SK-N-SH (cell line): ENCODE data around the gene MAN1B1. TPM values are rescaled to one million over a fixed set of nuclear protein-coding genes. Genes with fewer than 3 reads are reported as not detected.
"Not testable (repeated sequence)": the region's sequence is repeated elsewhere in the genome, so short reads cannot be mapped to it uniquely, and the experiment has no call there.

Source experiments
- CTCF ChIA-PET: fragments of 300-600, 350-600 bp; formaldehyde crosslinking; extraction: SDS; loops from one replicate; lab custom pipeline; 2021; lab: Yijun Ruan, JAX
- POLR2A ChIA-PET: fragments of 350-600 bp; sonication (Branson Sonifier 250); formaldehyde crosslinking; extraction: SDS; loops from one replicate; lab custom pipeline; 2020; ENCODE audit warnings: antibody characterized with exemption, inconsistent platforms; lab: Yijun Ruan, JAX
- DNase-seq: peaks from one replicate; pipeline ENCODE4 v3.0.0; 2012
- H2AFZ ChIP-seq: fragments of 200-600 bp; sonication (generic); 2 replicates; pipeline ENCODE4 v1.8.1; 2016; ENCODE audit warnings: antibody characterized with exemption, mild to moderate bottlenecking, low read depth
- H3F3A ChIP-seq: fragments of 200-600 bp; sonication (generic); replicated peaks from 2 replicates; pipeline ENCODE3; 2016; ENCODE audit warnings: antibody characterized with exemption, mild to moderate bottlenecking; ENCODE audit not compliant: insufficient read depth
- H3K27ac ChIP-seq, 2 experiments: fragments of 200-500 bp in 1 of 2; fragments of 200-600 bp in 1 of 2; sonication (Bioruptor generic) in 1 of 2; sonication (generic), shearing (Covaris generic) in 1 of 2; 2 replicates each; pipeline versions ENCODE4 v1.5.1 to v1.6.1; 2014 to 2016; ENCODE audit warnings: low read depth in 2 of 2, inconsistent platforms in 1 of 2, low read length in 1 of 2, mild to moderate bottlenecking in 1 of 2, mixed read lengths in 1 of 2
- H3K27me3 ChIP-seq: fragments of 200-600 bp; sonication (generic), shearing (Covaris generic); 2 replicates; pipeline ENCODE4 v1.6.1; 2016; ENCODE audit warnings: mixed run types; ENCODE audit not compliant: insufficient read depth
- H3K36me3 ChIP-seq, 2 experiments: fragments of 200-500 bp in 1 of 2; fragments of 200-600 bp in 1 of 2; sonication (Bioruptor generic) in 1 of 2; sonication (generic) in 1 of 2; replicated peaks in 1 of 2; 2 replicates each; pipeline versions ENCODE3 to v1.5.1; 2014 to 2016; ENCODE audit warnings: low read length in 1 of 2, mild to moderate bottlenecking in 1 of 2; ENCODE audit not compliant: insufficient read depth in 2 of 2, control insufficient read depth in 1 of 2
- H3K4me1 ChIP-seq, 2 experiments: fragments of 200-500 bp in 1 of 2; fragments of 200-600 bp in 1 of 2; sonication (Bioruptor generic) in 1 of 2; sonication (generic), shearing (Covaris generic) in 1 of 2; 2 replicates each; pipeline versions ENCODE4 v1.5.1 to v1.6.1; 2014 to 2016; ENCODE audit warnings: low read depth in 1 of 2, low read length in 1 of 2, mixed run types in 1 of 2; ENCODE audit not compliant: insufficient read depth in 2 of 2, control insufficient read depth in 1 of 2
- H3K4me2 ChIP-seq: fragments of 200-600 bp; sonication (generic), shearing (Covaris generic); 2 replicates; pipeline ENCODE4 v1.6.1; 2017; ENCODE audit warnings: mixed run types
- H3K4me3 ChIP-seq, 2 experiments: fragments of 200-500 bp in 1 of 2; fragments of 200-600 bp in 1 of 2; sonication (Bioruptor generic) in 1 of 2; sonication (generic), shearing (Covaris generic) in 1 of 2; 2 replicates each; pipeline versions ENCODE4 v1.5.1 to v1.8.1; 2014 to 2016; ENCODE audit warnings: low read depth in 2 of 2, inconsistent platforms in 1 of 2, low read length in 1 of 2, mild to moderate bottlenecking in 1 of 2, mixed read lengths in 1 of 2, moderate library complexity in 1 of 2
- H3K79me2 ChIP-seq: fragments of 200-600 bp; sonication (generic); 2 replicates; pipeline ENCODE4 v1.8.1; 2017; ENCODE audit warnings: mild to moderate bottlenecking; ENCODE audit not compliant: insufficient read depth
- H3K9ac ChIP-seq: fragments of 200-600 bp; sonication (generic); 2 replicates; pipeline ENCODE4 v1.6.1; 2017; ENCODE audit warnings: mixed run types
- H3K9me2 ChIP-seq: fragments of 200-600 bp; sonication (generic); 2 replicates; pipeline ENCODE4 v1.6.1; 2017; ENCODE audit warnings: mixed run types
- H3K9me3 ChIP-seq: fragments of 200-600 bp; sonication (generic); 2 replicates; pipeline ENCODE4 v1.6.1; 2017; ENCODE audit warnings: mixed run types, mild to moderate bottlenecking, moderate library complexity
- H4K20me1 ChIP-seq: fragments of 200-600 bp; sonication (generic); 2 replicates; pipeline ENCODE4 v1.6.1; 2017; ENCODE audit warnings: mild to moderate bottlenecking, mixed run types; ENCODE audit not compliant: insufficient read depth
- WGBS: methylation state at CpG from one replicate; pipeline ENCODE4 v1.1.6; 2017; ENCODE audit warnings: low lambda C conversion rate; 5-methylcytosine and 5-hydroxymethylcytosine counted together
- polyA plus RNA-seq, 3 experiments: library from polyadenylated mRNA; depleted of rRNA; stranded (reverse); fragments of >200 nt; gene quantifications; 2 replicates each; pipeline ENCODE4 v1.2.3, GENCODE V29; 2012
- TF ChIP-seq, protein P1 (sequence below): IDR thresholded peaks from 2 replicates; pipeline ENCODE4 v1.6.1; 2012; ENCODE audit warnings: mild to moderate bottlenecking, low read depth, low read length, moderate library complexity

The MAN1B1 gene
- polyA plus RNA-seq, 1 of the 3 experiments (the other 2 are of a cell fraction): 57.8 TPM

GRCh38 chr9:137117269-137117731, 30.5 kb downstream of the MAN1B1 start (continued):
- TF ChIP-seq, protein P1, sequence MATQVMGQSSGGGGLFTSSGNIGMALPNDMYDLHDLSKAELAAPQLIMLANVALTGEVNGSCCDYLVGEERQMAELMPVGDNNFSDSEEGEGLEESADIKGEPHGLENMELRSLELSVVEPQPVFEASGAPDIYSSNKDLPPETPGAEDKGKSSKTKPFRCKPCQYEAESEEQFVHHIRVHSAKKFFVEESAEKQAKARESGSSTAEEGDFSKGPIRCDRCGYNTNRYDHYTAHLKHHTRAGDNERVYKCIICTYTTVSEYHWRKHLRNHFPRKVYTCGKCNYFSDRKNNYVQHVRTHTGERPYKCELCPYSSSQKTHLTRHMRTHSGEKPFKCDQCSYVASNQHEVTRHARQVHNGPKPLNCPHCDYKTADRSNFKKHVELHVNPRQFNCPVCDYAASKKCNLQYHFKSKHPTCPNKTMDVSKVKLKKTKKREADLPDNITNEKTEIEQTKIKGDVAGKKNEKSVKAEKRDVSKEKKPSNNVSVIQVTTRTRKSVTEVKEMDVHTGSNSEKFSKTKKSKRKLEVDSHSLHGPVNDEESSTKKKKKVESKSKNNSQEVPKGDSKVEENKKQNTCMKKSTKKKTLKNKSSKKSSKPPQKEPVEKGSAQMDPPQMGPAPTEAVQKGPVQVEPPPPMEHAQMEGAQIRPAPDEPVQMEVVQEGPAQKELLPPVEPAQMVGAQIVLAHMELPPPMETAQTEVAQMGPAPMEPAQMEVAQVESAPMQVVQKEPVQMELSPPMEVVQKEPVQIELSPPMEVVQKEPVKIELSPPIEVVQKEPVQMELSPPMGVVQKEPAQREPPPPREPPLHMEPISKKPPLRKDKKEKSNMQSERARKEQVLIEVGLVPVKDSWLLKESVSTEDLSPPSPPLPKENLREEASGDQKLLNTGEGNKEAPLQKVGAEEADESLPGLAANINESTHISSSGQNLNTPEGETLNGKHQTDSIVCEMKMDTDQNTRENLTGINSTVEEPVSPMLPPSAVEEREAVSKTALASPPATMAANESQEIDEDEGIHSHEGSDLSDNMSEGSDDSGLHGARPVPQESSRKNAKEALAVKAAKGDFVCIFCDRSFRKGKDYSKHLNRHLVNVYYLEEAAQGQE: no peak

DNA sequence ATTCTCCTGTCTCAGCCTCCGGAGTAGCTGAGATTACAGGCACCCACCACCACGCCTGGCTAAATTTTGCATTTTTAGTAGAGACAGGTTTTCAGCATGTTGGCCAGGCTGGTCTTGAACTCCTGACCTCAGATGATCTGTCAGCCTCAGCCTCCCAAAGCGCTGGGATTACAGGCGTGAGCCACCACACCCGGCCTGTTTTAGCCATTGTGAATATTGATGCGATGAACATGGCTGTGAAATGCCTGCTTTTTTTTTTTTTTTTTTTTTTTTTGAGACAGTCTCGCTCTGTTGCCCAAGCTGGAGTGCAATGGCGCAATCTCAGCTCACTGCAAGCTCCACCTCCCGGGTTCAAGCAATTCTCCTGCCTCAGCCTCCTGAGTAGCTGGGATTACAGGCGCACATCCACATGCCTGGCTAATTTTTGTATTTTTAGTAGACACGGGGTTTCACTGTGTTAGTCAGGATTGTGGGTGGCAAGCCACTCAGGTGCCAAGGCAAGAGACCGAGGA, 31.4 kb downstream of the MAN1B1 start:
- H3K27ac ChIP-seq, H3K9ac ChIP-seq, H4K20me1 ChIP-seq, H3K9me2 ChIP-seq, H3K9me3 ChIP-seq, H3K79me2 ChIP-seq, H3K36me3 ChIP-seq, H2AFZ ChIP-seq, H3K4me2 ChIP-seq, H3K27me3 ChIP-seq, H3F3A ChIP-seq, H3K4me3 ChIP-seq, DNase-seq: not testable (repeated sequence)
- POLR2A ChIA-PET: interaction anchor here (1.2 kb wide), 1 partner anchor 109 kb away, joined by 3 read pairs; the partner anchor contains the start of gene RNF224
- WGBS: 81% methylated on average over 11 of the region's 12 CpGs
- peaks cover 0 to 10% of the 10 kb centered on the region in 2 experiments; a peak in 1 of 4 replicates for H3K4me1 ChIP-seq
- CTCF ChIA-PET: interaction anchor here (1.0 to 4.9 kb wide), 7 partner anchors 53 to 125 kb away, joined by 3 to 40 read pairs (median 3); partner anchors contain the start of genes RNF224 and TMEM210

DNA sequence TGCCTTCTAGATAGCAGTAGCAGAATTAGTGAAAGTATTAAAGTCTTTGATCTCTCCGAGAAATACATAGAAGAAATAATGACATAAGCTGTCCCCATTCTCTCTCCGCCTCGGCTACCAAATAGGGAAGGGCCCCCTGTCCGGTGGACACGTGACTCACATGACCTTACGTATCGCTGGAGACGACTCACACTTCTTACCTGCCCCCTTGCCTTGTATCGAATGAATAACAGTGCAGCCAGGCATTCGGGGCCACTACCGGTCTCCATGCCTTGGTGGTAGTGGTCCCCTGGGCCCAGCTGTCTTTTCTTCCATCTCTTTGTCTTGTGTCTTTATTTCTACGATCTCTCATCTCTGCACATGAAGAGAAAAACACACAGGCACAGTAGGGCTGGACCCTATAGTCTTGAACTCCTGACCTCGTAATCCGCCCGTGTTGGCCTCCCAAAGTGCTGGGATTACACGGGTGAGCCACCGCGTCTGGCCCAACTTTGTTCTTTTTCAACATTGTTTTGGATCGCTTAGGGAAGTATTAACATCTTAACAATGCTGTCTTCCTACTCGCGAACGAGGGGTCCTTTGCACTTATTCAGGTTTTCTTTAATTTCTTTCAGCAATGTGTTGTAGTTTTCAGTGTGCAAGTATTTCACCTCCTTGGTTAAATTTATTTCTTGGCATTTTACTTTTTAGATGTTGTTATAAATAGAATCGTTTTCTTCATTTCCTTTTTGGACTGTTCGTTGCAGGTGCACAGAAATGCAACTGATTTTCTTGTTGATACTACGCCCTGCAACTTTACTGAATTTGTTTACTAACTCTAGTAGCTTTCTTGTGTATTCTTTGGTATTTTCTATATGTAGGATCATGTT, 35.4 kb downstream of the MAN1B1 start:
- H3K4me3 ChIP-seq, H4K20me1 ChIP-seq, H3K27ac ChIP-seq, POLR2A ChIA-PET, H3F3A ChIP-seq, H3K9me2 ChIP-seq, H3K27me3 ChIP-seq, H3K4me2 ChIP-seq, H3K9me3 ChIP-seq, H3K36me3 ChIP-seq, H3K4me1 ChIP-seq, DNase-seq, H2AFZ ChIP-seq, H3K9ac ChIP-seq: not testable (repeated sequence)
- WGBS: 85% methylated on average over 14 of the region's 25 CpGs
- peaks cover 32% of the 10 kb centered on the region for H3K79me2 ChIP-seq
- CTCF ChIA-PET: interaction anchor here (0.9 to 3.0 kb wide), 5 partner anchors 67 to 114 kb away, joined by 3 to 19 read pairs (median 5); partner anchors contain the start of genes ANAPC2, RNF224 and SSNA1

- not testable (repeated sequence) for H3K4me2 ChIP-seq, DNase-seq, H3K27ac ChIP-seq, H3K36me3 ChIP-seq, H3K9me3 ChIP-seq, H2AFZ ChIP-seq, H3K4me1 ChIP-seq, H3K9me2 ChIP-seq, H3F3A ChIP-seq, H3K27me3 ChIP-seq, H3K9ac ChIP-seq, H3K4me3 ChIP-seq, H4K20me1 ChIP-seq
- peaks cover 39% of the 10 kb centered on the region for H3K79me2 ChIP-seq
- 92% methylated on average over 16 of the region's 16 CpGs for WGBS
- CTCF ChIA-PET: interaction anchor here (0.9 to 3.0 kb wide), 6 partner anchors 12 to 113 kb away, joined by 3 to 19 read pairs (median 4); partner anchors contain the start of genes ANAPC2, RNF224 and SSNA1
- POLR2A ChIA-PET: interaction anchor here (0.7 kb wide), 1 partner anchor 70 kb away, joined by 3 read pairs; no protein-coding TSS in a partner anchor
Measured at GRCh38 chr9:137122796-137123467, 36.1 kb downstream of the MAN1B1 start.
